GM19043 (cell line): ENCODE measurements around the gene RRP1.

Experiments
- ATAC-seq: cut with Tn5 transposase; IDR thresholded peaks from one replicate; pipeline ENCODE4 v1.9.1; 2021; ENCODE audit warnings: low read depth; ENCODE audit not compliant: unreplicated experiment

Gene RRP1, protein sequence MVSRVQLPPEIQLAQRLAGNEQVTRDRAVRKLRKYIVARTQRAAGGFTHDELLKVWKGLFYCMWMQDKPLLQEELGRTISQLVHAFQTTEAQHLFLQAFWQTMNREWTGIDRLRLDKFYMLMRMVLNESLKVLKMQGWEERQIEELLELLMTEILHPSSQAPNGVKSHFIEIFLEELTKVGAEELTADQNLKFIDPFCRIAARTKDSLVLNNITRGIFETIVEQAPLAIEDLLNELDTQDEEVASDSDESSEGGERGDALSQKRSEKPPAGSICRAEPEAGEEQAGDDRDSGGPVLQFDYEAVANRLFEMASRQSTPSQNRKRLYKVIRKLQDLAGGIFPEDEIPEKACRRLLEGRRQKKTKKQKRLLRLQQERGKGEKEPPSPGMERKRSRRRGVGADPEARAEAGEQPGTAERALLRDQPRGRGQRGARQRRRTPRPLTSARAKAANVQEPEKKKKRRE

DNA sequence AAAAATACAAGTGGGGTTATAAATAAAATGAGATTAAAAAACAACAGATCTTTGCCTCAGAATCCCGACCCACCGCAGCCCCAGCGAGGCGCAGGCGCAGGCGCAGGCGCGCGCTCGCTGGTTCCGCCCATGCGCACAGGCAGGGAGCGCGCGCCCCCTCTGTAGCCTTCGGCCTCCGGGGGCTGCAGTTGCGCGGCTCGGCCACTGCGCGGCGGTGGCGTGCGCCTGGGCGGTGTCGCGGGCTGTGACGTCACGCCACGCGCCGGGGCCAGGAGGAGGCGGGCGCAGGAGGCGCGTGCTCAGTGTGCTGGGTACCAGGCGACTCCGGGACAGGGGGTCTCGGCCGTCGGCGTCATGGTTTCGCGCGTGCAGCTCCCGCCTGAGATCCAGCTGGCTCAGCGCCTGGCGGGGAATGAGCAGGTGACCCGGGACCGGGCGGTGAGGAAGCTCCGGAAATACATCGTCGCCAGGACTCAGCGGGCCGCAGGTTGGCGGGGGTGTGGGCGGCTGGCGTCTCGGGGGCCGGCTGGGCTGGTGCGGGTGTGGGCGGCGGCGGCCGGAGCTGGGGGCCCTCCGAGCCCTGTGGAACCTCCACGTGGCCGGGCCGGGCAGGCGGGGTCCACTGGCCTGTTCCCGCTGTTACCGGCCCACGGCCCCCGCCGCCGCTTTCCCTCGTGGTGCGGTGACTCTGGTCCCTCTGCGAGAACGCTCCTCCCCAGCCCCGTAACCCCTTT is at the start of gene RRP1:
Gene RRP1 (plus strand): TSS at position 302 of the 734 bp plus-strand sequence. CDS start 53 bp downstream, at position 355.
- ATAC-seq: peak; percentile 69

DNA sequence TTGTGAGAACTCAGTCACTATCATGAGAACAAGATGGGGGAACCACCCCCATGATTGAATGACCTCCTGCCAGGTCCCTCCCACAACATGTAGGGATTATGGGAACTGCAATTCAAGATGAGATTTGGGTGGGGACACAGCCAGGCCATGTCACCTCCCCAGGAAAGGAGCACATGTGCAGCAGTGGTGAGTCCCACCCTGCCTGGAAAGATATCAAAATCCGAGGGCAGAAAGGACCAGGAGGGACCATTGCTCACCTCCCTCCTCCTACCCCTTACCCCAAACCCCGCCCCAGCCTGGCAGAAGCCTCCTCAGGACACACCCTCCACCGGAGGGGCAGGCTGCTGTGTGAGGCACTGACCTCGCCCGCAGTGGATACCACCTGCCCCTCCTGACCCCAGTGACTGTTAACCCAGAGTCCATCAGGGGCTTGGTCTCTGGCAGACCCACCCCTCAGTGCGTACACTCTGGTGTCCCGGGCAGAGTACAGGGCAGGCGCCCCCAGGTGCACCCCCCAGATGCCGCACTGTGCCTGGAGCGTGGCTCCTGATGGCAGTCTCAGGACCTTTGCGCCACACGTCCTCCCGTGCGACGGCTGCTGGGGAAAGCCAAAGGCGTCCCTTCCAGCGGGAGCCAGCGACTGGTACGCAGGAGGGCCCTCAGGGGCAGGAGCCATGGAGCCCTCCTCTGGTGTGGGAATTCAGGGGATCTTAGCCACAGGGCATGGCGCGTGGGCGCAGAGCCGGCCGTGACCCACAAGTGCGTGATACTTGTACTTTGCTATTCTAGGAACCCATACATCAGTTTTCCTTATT is 49.5 kb upstream of the RRP1 start:
- ATAC-seq: no peak

DNA sequence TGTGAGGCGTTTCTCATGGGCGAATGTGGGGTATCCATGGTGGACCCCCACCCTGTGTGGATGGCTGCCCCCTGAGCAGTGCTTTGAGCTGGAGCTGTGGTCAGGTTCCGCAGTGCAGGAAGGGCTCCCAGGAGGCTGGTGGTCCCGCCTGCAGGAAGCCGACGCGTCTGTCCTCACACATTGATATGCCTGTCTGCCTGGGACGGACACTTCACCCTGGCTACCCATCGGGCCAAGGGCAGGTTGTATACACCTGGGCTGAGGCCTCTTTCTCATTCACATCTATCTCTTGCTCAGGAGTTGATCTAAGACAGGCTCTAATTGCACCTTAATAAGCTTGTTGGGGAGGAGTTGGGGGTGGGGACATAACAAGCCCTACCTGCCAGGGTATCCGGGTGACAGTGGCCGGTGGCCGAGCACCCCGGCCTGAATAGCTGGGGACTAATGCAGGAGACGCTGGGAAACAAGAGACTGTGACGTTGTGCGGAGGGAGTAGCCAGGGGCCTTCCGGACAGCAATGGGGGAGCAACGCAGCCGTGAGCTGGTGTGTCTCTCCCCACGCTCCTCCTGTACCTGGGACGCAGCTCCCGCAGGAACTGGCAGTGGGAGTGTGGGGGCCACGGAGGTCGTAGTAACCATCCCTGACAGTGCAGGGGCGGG is 48.8 kb upstream of the RRP1 start:
- ATAC-seq: no peak

DNA sequence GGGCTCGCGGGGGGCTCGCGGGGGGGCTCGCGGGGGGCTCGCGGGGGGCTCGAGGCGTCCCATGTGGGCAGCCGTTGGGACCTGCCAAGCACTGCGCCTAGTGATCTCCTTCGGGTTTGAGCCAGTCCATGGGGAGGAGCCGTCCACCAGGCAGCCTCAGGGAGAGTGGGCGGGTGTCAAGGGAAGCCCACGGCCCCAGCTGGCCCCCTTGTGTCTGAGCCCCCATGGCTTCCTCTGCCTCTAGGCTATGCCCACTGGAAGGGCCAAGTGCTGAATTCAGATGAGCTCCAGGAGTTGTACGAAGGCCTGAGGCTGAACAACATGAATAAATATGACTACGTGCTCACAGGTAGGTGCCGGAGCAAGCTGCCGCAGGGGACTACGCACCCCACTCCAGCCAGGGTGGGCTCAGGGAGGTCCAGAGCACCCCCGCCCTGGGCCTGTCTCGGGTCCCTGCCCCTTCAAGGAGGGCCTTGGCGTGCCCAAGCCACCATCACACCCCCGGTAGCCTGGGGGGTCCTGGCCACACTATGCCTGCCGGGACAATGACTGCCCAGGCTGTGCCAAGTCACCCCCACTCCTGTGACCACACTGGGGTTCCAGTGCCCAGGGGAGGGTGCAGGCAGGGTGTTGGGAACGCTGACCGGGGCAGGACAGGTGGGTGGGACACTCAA is 47.8 kb upstream of the RRP1 start:
- ATAC-seq: no peak

DNA sequence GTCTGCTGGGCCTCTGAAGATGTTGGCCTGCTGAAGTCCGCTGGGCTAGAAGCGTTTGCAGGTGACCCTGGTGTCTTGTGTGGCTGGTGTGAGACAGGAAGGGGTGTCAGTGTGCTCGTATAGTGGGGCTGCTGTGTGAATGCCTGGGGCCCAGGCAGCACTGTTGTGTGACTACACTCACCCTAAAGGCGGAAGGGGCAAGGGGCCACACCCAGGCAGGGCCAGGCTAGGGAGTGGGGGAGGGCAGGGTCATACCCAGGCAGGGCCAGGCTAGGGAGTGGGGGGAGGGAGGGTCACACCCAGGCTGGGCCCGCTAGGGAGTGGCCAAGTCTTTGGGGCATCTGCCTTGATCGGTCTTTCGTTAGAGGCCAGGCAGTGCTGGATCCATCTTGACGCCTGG is 45.4 kb upstream of the RRP1 start:
- ATAC-seq: no peak

DNA sequence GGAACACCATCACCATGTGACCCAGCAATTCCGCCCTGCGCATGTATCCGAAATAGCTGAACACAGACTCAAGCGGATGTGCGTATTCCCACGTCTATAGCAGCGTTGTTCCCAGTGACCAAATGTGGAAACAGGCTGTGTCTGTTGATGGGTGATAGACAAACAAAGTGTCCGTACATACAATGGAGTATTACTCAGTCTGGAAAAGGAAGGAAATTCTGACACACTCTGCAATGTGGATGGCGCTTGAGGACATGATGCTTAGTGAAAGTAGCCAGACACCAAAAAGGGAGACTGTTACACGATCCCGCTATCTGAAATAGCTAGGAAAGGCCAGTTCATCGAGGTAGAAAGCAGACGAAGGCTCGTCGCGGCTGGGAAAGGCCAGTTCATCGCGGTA is 44.7 kb upstream of the RRP1 start:
- no peak for ATAC-seq

DNA sequence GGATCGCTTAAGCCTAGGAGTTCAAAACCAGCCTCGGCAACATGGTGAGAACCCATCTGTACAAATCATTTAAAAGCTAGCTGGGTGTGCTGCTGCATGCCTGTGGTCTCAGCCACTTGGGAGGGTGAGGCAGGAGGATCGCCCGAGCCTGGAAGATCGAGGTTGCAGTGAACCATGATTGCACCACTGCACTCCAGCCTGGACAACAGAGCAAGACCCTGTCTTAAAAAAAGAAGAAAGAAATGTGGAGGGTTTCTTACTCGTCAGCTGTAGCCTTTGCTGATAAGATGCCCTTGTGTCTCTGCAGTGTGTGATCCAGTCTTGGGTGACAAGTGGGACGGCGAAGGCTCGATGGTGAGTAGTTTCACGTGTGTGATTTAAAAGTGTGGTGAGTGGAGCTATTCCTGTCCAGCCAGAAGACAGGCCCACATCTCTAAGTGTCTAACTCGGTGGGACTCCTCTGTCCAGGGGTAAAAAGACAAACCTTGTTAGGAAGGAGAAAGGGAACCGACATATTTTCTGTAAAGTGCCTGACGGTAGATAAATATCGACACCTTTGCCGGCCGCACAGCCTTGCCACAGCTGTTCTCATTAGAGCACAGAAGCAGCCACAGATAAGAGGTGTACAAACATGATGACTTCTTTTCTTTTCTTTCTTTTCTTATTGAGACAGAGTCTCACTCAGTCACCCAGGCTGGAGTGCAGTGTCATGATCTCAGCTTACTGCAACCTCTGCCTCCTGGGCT is 43.4 kb upstream of the RRP1 start:
- no peak for ATAC-seq

DNA sequence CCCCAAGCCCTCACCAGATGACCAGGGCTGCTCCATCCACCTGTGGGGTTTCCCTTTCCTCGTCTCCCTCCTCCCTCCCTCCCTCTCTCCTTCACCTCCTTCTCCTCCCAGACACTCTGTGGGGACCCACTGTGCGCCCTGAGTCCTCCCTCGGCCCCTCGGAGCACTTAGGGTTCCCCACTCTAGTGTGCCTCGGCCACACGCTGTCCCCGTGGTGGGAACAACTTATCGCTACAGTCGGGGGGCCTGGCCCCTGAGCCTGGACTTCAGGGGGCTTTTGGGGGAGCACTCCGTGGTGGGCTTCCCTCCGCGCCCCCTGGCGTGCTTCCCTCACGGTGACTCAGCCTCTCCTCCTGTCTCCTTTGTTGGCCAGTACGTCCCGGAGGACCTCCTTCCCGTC is 40.8 kb upstream of the RRP1 start:
- ATAC-seq: no peak

DNA sequence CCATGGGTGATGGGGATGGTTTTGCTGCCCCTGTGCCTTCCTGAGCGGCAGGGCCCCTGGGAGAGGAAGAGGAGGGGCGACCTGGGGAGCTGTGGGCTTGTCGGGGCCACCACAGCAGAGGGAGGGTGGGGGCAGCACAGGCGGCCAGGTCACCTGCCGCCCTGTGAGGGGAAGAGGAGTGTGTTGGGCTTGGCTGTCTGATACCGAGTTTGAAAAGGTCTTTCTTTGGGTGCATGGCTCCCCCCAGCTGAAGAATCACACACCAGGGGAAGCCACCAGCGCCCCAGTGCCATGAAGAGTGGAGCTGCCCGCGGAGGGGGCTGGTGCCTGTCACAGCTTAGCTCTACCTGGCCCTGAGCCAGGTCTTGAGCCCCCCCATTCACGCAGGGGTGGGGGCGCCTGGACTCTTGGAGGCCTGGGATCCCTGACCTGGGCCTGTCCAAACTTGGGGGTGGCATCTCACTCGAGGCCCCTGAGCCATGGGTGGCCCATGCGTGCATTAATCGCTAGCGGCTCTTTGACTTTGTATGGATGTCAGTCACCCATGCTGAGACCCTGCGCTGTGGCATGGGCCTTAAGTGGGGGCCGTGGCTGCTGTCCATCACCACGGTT is 39.6 kb upstream of the RRP1 start:
- ATAC-seq: no peak

DNA sequence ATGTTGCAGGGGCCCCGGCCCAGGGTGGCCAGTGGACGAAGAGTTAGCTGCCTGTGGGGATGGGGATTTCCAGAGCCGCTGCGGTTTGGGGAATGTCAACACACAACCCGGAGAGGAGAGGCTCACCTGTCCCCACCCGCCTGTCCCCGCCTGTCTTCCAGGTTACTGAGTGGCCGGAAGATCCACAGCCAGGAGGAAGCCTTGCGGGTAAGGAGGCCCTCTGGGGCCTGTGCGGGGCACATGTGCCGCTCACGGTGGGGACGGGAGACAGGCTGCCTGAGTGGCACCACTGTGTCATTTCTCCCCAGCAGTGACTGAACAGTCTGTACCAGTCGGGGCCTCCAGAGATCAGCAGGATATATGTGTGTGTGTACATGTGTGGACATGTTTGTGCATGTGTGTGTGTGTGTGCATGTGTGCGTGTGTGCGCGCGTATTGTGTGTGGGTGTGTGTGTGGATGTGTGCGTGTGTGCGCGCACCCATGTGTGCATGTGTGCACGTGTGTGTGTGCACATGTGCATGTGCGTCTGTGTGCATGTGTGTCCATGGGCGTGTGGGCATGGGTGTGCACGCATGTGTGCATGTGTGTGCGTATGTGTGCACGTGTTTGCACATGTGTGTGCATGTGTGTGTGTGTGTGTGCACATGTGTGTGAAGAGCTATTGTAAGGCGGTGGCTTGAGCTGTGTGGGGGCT is 38.9 kb upstream of the RRP1 start:
- ATAC-seq: no peak

DNA sequence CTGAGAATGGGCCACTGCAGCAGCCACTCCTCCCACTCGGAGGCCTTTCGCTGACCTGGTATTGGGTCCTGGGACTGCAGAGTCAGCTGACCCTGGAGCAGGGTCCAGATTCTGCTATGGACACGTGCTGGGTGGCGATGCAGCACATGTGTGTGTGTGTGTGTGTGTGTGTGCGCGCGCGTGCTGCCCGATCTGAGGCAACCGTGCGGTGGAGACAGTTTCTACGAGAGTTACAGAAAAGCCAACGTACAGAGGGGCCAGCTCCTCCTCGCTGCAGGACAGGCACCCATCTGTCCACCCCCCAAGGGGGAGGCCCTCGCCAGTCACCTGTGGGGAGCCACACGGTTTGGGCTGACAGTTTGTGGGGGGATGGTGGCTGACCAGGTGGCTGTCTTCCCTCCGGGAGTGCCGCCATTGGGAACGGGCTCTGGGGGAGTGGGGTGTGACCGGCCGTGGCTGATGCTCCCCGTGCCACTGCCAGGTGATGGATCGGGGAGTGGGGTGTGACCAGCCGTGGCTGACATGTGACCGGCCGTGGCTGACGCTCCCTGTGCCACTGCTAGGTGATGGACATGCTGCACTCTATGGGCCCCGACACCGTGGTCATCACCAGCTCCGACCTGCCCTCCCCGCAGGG is 37.3 kb upstream of the RRP1 start:
- ATAC-seq: no peak

DNA sequence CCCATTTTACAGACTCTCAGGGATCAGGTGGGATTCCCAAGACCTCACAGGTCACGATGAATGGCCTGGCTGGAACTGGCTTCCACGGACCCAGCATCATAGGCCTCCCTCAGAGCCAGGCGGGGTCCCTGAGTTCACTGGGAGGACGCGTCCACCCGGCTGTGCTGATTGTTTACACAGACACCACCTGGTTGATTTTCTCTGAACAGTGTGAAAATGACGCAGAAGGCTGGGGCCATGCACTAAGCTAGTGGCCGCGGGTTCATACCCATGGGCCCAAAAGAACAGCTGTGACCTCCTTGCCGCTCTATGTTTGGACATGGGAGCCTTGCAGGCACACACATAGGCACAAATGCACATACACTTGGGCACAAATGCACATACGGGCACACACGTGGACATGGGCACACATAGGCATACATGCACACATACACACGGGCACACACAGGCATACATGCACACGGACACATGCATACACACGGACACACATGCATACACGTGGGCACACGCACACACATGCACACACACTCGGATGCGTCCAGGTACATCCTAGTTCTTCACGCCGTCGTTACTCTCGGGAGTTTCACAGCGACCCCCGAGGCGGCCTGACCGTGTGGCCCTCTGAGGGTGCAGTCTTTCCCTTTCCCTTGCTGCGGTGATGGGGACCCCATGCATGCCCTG is 36.5 kb upstream of the RRP1 start:
- no peak for ATAC-seq

DNA sequence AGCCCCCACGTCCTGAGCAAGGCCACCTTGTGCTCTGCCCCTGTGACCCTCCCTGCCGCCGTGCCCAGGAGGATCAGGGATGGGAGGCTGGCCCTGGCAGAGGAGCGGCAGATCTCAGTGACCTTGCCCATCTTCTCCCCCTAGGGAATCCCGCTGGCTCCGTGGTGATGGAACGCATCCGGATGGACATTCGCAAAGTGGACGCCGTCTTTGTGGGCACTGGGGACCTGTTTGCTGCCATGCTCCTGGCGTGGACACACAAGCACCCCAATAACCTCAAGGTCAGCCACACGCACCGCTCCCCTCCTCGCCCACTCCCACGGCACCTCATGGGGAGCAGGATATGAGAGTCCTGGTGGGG is 36.0 kb upstream of the RRP1 start:
- no peak for ATAC-seq

DNA sequence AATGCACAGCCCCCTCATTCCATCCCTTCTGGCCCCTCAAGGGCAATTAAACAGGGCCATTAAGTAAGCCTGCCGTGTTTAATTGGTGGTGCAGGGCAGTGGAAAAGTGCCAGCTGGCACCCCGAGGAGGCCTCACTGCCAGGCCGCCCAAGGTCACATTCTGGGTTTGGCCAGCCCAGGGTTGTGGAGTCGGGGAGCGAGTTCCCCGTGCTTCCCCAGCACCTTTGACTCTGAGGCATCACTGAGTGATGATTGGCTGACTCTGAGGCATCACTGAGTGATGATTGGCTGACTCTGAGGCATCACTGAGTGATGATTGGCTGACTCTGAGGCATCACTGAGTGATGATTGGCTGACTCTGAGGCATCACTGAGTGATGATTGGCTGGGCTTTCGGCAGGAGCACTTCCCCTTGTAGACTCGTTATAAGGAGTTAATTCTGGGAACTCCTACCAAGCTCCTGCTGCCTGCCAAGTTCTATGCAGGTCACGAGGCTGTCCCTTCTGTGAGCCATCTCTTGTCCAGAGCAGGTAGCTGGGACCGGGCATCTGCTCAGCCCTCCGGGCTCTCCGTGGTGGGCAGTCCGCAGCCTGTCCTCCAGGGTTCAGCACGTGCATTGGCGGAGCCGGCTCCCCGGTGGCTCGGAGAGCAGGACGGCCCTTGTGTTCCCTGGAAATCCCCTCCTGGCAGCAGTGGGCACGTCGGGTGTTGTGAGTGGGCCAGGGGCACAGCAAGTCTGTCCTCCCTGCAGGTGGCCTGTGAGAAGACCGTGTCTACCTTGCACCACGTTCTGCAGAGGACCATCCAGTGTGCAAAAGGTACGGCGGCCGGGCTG is 34.2 kb upstream of the RRP1 start:
- ATAC-seq: no peak

DNA sequence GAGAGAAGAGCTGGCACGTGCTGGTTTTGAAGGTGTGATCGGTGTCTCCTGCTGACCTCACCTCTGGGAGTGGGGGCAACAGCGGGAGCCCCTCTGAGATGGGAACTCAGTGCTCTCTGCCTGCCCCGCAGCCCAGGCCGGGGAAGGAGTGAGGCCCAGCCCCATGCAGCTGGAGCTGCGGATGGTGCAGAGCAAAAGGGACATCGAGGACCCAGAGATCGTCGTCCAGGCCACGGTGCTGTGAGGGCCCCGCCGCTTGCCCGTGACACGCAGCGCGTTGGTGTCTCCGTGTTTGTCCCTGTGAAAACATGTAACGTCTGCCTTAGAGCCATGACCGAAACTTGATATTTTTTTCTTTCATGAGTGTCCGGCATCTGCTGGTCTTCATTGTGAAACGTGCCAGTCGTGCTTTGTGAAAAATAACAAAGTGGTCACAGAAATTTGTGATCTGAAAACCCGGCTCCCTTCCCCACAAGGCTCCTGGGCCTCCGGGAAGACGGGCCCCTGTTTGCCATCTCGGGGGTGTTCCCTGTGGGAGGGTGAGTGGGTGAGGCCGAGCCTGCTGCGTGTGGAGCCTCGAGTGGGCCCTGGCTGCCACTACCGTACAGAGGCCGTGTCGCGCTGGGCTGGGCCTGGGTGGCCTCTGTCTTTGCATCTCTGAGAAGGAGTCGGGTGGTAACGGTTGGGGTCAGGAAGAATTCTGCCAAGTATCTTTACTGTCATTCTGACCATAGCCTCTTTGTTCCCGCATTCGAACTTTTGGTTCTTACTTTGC is 33.4 kb upstream of the RRP1 start:
- no peak for ATAC-seq

DNA sequence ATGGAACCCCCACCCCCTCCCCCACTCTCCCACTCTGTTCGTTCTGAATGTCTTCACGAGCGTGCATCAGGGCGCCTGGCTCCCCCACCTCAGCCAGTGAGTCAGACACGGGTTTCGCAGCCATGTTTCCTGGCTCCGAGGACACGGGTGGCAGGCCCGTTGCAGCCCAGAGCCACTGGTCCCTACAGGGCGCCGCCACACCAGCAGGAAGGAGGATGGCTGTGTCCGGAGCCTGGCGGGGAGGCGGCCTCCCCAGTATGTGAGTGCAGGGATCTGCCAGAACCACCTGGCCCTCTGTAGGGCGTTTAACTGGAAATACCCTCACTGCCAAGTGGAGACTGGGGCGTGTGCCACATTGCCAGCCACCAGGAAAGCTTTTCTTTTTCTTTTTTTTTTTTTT is 31.8 kb upstream of the RRP1 start:
- ATAC-seq: no peak
